ENCODE results near the gene C7orf57.
"Not testable (repeated sequence)": the region's sequence is repeated elsewhere in the genome, so short reads cannot be mapped to it uniquely, and the experiment has no call there.

The C7orf57 gene

GRCh38 chr7:48035301-48035966 is at the start of gene C7orf57:
TSS of gene C7orf57 (plus strand) at chr7:48035543. CDS start at chr7:48036309, 766 bp downstream.
- DNase-seq: no peak

DNA sequence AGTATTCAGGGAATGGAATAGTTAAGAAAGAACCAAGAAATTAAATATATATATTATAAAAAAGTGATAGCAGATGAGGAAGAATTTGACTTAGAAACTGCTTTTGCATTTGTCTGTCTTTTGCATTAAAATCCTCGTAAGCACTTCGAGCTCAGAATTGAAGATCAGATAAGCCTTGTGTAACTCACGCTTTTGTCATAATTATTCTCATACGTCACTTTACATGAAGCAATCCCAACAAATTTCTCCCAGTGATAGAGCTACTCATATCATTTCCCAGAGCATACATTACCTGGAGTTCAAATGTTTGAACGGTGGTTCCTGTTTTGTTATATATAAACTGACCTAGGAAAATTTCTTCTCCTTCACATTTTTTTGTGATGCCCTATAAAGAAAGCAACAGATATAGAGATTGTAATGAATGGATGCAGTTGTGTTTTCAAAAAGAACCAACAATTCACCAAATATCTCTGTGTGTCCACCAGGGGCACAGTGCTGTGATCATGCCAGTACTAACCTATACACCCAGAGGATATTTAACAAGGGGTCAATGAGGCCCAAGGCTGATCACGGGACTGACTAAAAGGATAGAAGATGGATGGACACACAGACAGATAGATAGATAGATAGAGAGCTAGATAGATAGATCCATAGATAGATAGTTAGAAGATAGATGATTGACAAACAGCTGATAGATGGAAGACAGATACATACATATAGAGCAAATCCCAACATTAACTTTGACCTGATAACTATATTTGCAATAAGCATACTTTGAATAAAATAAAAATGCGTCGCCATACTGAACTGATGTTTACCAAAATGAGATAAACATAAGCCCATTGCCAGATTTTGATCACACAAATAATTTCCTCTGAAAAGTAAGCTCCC is 46.6 kb upstream of the C7orf57 start:
- no peak for DNase-seq

DNA sequence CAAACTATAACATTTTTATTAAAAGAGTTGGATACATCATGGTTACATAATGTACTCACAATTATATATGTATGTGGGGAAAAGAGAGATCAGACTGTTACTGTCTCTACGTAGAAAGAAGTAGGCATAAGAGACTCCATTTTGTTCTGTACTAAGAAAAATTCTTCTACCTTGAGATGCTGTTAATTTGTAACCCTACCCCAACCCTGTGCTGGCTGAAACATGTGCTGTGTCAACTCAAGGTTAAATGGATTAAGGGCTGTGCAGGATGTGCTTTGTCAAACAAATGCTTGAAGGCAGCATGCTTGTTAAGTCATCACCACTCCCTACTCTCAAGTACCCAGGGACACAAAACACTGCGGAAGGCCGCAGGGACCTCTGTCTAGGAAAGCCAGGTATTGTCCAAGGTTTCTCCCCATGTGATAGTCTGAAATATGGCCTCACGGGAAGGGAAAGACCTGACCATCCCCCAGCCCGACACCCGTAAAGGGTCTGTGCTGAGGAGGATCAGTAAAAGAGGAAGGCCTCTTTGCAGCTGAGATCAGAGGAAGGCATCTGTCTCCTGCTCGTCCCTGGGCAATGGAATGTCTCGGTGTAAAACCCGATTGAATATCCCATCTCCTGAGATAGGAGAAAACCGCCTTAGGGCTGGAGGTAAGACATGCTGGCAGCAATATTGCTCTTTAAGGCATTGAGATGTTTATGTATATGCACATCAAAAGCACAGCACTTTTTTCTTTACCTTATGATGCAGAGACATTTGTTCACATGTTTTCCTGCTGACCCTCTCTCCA is 45.5 kb upstream of the C7orf57 start:
- DNase-seq: not testable (repeated sequence)

GRCh38 chr7:47990592-47990991 is 44.8 kb upstream of the C7orf57 start:
- no peak for DNase-seq

GRCh38 chr7:47991270-47991669 is 44.1 kb upstream of the C7orf57 start:
- DNase-seq: no peak

GRCh38 chr7:47991741-47992311 is 43.5 kb upstream of the C7orf57 start:
- no peak for DNase-seq

DNA sequence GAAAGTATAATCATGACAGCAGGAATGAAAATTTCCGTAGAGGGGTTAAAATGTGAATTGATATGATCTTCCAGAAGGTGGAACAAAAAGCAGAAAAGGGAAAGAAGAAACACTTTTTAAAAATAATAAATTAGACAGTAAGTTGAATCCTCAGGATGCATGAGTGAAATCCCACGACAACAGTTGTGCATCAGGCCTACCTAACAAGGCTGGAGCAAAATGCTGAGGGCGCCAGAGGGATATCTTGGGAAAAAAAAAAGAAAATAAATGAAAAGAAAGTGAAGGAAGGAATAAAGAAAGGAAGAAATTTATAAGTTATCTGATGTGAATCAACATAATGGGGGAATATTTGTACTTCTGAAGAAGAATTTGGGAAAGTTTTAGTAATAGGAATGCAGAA is 42.9 kb upstream of the C7orf57 start:
- no peak for DNase-seq

DNA sequence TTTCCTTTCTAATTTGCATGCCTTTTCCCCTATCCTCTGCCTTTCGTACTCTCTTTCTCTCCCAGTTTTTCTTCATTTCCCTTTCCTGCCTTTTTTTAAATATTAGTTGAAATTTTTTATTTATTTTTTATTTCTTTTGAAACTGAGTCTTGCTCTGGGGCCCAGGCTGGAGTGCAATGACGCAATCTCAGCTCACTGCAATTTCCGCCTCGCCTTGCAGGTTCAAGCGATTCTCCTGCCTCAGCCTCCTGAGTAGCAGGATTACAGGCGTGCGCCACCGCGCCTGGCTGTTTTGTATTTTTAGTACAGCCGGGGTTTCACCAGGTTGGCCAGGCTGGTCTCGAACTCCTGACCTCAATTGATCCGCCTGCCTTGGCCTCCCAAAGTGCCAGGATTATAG is 35.9 kb upstream of the C7orf57 start:
- DNase-seq: no peak

- DNase-seq: not testable (repeated sequence)
Observed at GRCh38 chr7:48000164-48000563, 35.2 kb upstream of the C7orf57 start.

DNA sequence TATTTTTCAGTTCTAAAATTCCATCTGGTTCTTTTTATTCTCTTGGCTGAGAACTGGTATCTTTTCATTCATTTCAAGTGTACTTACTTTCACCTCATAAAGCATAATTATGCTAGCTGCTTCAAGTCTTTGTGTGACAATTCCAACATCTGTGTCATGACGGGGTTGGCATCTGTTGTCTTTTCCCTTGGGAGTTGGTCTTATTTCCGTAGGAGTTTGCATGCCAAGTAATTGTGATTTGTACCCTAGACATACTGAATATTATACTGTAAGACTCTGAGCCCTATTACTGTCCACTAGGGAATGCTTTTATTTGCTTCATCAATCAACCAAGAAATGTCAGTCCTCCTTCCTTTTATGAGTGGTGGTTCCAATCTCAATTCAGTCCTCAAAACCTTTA is 31.3 kb upstream of the C7orf57 start:
- no peak for DNase-seq

GRCh38 chr7:48004638-48005037 is 30.7 kb upstream of the C7orf57 start:
- no peak for DNase-seq

- DNase-seq: no peak
Observed at GRCh38 chr7:48006866-48007265, 28.5 kb upstream of the C7orf57 start.

- no peak for DNase-seq
Observed at GRCh38 chr7:48009257-48009656, 26.1 kb upstream of the C7orf57 start.

- no peak for DNase-seq
Observed at GRCh38 chr7:48009954-48010353, 25.4 kb upstream of the C7orf57 start.

DNA sequence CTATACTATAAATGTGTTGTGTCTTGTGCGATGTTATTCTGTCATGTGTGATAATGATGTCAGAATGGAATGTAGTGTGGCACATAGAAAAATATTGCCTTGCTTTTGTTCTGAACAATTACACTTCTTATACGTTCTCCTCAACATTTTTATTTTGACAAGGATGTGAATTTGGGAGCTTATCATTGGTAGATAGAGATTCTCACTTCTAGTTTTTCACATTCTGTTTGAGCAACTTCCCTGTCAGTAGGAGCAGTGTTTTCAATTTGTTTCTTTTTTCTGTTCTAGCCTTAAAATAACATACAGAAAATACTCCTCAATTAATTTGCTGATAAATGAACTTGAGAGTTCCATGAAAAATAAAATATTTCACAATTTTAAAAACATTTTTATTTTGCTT is 24.0 kb upstream of the C7orf57 start:
- no peak for DNase-seq

DNA sequence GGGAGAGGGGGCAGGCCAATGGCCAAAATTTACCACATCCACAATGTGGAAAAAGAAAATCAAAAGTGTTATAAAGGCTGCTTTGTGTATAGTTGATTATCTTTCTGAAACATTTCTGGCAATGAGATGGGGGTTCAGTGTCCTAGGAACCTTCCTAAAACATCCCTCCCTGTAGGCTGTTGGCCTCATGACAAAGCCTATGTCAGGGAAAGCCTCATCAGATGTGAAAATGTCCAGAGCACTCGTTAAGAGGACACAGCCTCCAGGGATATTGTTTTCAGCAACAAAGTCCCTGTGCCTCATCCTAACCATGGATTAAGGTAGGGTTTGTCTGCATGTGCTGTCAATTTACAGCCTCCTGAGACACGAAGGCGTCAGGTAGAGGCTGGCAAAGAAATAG is 23.4 kb upstream of the C7orf57 start:
- DNase-seq: no peak

DNA sequence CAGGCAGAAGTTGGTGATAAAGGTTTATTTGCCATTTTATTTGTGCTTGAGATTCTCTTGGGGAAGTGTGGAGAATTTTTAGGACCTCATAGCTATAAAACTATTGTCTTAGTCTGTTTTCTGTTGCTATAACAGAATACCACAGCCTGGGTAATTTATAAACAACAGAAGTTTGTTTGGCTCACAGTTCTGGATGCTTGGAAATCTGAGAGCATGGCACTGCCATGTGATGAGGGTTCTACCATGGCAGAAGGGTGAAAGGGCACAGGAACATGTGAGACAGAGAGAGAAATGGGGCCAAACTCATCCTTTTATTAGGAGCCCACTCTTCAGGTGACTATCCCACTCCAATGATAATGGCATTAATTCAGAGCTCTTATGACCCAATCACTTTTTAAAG is 18.7 kb upstream of the C7orf57 start:
- DNase-seq: no peak

GRCh38 chr7:48017674-48018073 is 17.7 kb upstream of the C7orf57 start:
- DNase-seq: no peak

DNA sequence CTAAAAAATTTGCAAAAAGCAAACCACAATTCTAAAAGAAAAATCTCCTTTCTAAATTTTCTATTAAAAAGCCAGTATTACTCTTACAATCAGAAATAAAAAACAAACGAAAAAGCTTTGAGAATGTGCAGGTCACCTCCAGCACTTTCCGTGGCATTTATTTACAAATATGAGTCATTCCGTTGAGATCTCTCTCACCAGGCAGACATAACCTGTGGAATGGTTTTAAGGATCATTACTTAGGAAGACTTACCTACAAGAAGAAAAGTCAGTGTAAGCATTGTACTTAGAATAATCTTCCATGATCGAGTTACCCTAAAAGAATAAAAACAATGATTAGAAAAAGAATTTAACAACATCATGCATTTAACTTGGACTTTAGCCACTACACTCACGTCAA is 9.7 kb upstream of the C7orf57 start:
- no peak for DNase-seq

DNA sequence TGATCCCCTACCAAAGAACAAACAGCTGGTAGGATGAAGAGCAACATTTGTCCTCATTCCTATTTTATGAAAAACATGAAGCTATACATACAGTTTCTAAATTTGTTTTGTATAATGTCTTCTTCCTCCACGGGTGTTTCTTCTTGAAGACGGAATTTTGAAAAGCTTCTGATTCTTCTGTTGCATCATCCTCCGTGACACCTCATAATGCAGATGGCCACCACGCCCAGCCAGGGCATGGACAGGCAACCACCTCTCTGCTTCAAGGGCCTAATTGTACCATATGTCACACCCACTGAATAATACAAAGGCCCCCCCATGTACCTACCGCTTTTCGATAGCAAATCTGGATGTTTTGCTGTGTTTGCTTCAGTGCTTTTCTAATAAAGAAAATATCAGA is 6.4 kb upstream of the C7orf57 start, which contains the start of gene SUN3:
TSS of gene SUN3 (minus strand) at position 170 of the 400 bp plus-strand sequence. CDS start at position 1, 169 bp downstream.
- DNase-seq: no peak

- no peak for DNase-seq
Observed at GRCh38 chr7:48031111-48031510, 4.2 kb upstream of the C7orf57 start.

- no peak for DNase-seq
Observed at GRCh38 chr7:48033922-48034321, 1.4 kb upstream of the C7orf57 start.

DNA sequence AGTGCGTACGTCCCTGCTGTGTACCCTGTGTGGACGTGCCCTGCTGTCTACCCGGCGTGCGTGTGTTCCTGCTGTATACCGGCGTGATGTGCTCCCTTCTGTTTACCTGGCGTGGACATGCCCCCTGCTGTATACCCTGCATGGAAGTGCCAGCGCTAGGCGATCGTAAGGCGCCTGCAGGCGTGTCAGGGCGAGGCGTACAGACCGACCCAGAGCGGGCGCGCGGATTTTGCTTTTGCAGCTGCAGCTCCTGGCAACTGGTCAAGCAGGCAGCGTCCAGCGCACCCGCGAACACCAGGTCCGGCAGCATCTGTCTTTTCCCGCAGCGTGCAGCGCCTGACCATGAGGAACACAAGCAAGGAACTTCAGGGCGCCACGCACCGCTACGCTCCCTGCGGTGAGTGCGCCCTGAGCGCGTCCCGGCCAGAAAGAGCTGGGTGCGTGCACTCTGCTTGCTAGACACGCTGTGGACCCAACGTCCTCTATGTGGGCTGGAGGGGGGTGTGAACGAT is 680 bp downstream of the C7orf57 start:
- no peak for DNase-seq

All from NCI-H2107 (cell line).